NCI-H1436 (cell line): ENCODE data around the gene CABCOCO1.

Experiments used
- DNase-seq: peaks from one replicate; lab custom pipeline; 2025; lab: John Stamatoyannopoulos, UW

Gene CABCOCO1

GRCh38 chr10:61662794-61663259 is at the start of gene CABCOCO1:
TSS of gene CABCOCO1 (plus strand) at chr10:61662929. CDS start at chr10:61662973, 44 bp downstream.
- no peak for DNase-seq

- no peak for DNase-seq
Measured at GRCh38 chr10:61613665-61614064, 49.1 kb upstream of the CABCOCO1 start.

- no peak for DNase-seq
Measured at GRCh38 chr10:61616611-61617010, 46.1 kb upstream of the CABCOCO1 start.

GRCh38 chr10:61617180-61617579 is 45.5 kb upstream of the CABCOCO1 start:
- DNase-seq: no peak

GRCh38 chr10:61617586-61617985 is 45.1 kb upstream of the CABCOCO1 start:
- no peak for DNase-seq

GRCh38 chr10:61618388-61618961 is 44.3 kb upstream of the CABCOCO1 start:
- DNase-seq: no peak

- DNase-seq: no peak
Measured at GRCh38 chr10:61620506-61620905, 42.2 kb upstream of the CABCOCO1 start.

- DNase-seq: peak; percentile 63
Measured at GRCh38 chr10:61621605-61622051, 41.1 kb upstream of the CABCOCO1 start.

GRCh38 chr10:61623161-61623560 is 39.6 kb upstream of the CABCOCO1 start:
- DNase-seq: no peak

- DNase-seq: no peak
Measured at GRCh38 chr10:61626209-61626608, 36.5 kb upstream of the CABCOCO1 start.

GRCh38 chr10:61627266-61627665 is 35.5 kb upstream of the CABCOCO1 start:
- DNase-seq: no peak

GRCh38 chr10:61628151-61628874 is 34.4 kb upstream of the CABCOCO1 start:
- DNase-seq: no peak

GRCh38 chr10:61628875-61629513 is 33.7 kb upstream of the CABCOCO1 start:
- no peak for DNase-seq

- no peak for DNase-seq
Measured at GRCh38 chr10:61629576-61629975, 33.2 kb upstream of the CABCOCO1 start.

- DNase-seq: no peak
Measured at GRCh38 chr10:61632057-61632670, 30.6 kb upstream of the CABCOCO1 start.

- DNase-seq: no peak
Measured at GRCh38 chr10:61633665-61634064, 29.1 kb upstream of the CABCOCO1 start.

GRCh38 chr10:61634746-61635145 is 28.0 kb upstream of the CABCOCO1 start:
- DNase-seq: no peak

- no peak for DNase-seq
Measured at GRCh38 chr10:61635471-61635870, 27.3 kb upstream of the CABCOCO1 start.

- no peak for DNase-seq
Measured at GRCh38 chr10:61635932-61636331, 26.8 kb upstream of the CABCOCO1 start.

- no peak for DNase-seq
Measured at GRCh38 chr10:61639952-61640351, 22.8 kb upstream of the CABCOCO1 start.

GRCh38 chr10:61640856-61641255 is 21.9 kb upstream of the CABCOCO1 start:
- no peak for DNase-seq

- no peak for DNase-seq
Measured at GRCh38 chr10:61642150-61642571, 20.6 kb upstream of the CABCOCO1 start.

GRCh38 chr10:61642676-61643075 is 20.1 kb upstream of the CABCOCO1 start:
- DNase-seq: no peak
